Activated naive CD4-positive, alpha-beta T cell treated with anti-CD3 and anti-CD28 coated beads for 36 hours (primary cell): ENCODE measurements around the gene SEPTIN1. TPM values are rescaled to one million over a fixed set of nuclear protein-coding genes. Genes with fewer than 3 reads are reported as not detected.

Experiments used
- CTCF ChIA-PET: fragments of 350-600 bp; sonication (Branson Sonifier 250); formaldehyde crosslinking; loops from one replicate; lab custom pipeline; 2021; ENCODE audit warnings: antibody characterized with exemption; lab: Charles Lee
- DNase-seq: peaks from one replicate; pipeline ENCODE4 v3.0.0-alpha.2; 2020
- H3K27ac Mint-ChIP-seq: one replicate; pipeline ENCODE4 v1.8.0; 2021; ENCODE audit warnings: mild to moderate bottlenecking, mixed read lengths
- H3K27me3 Mint-ChIP-seq: one replicate; pipeline ENCODE4 v1.8.0; 2021; ENCODE audit warnings: low read depth, mixed read lengths
- H3K36me3 Mint-ChIP-seq: one replicate; pipeline ENCODE4 v1.8.0; 2021; ENCODE audit warnings: low read depth, mixed read lengths
- H3K4me1 Mint-ChIP-seq: one replicate; pipeline ENCODE4 v1.8.0; 2021; ENCODE audit warnings: low read depth, mixed read lengths
- H3K4me3 Mint-ChIP-seq: one replicate; pipeline ENCODE4 v1.8.0; 2021; ENCODE audit warnings: mild to moderate bottlenecking, moderate library complexity, mixed read lengths
- H3K9me3 Mint-ChIP-seq: one replicate; pipeline ENCODE4 v1.8.0; 2021; ENCODE audit warnings: mixed read lengths
- intact Hi-C: fragments of 100-400 bp; cut with micrococcal nuclease; formaldehyde crosslinking; loops from one replicate; pipeline ENCODE4 v1.15.1; 2023
- total RNA-seq, 2 experiments: library from RNA; stranded (reverse); gene quantifications; one replicate each; pipeline ENCODE4 v1.2.3, GENCODE V29; 2021

SEPTIN1 gene
- total RNA-seq: 100 to 1,000 TPM; 133 to 134 TPM

DNA sequence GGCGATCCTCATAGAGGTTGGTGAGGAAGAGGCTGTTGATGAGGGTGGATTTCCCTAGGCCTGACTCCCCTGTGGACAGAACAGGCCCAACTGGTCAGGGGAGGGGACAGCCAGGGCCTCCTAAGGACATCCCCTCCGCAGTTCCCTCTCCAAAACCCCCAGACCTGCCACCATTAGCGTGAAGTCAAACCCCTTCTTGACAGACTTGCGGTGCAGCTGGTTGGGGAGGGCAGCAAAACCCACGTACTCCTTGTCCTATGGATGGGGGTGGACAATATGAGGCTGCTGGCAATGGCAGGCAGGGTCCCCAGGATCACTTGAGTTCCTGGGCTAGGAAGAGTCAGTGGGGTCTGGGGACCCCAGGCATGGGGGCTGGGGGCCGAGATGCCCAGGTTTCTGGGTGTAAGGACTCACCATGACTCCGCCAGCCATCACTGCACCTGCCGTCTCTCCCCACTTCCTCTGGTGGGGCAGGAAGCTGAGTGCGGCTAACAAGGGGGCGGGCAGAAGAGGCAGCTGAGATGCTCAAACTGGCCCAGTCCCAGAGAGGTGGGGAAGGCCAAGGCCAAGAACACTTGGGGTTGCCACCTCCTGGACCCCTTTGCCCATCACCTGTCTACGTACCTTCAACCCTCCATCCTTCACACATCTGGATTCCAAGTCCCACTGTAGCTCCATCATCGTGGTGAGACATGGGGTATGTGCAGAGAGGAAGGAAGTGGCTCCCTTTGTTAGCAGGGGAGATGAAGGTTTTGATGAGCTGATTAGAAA lies at the start of gene SEPTIN1:
TSS of gene SEPTIN1 (minus strand) at position 451 of the 771 bp plus-strand sequence. CDS start at position 432, 19 bp downstream.
- Mint-ChIP-seq H3K27ac (peak within 1 kb of the TSS; percentile 96), H3K27me3 (no peaks in the 10 kb centered on the region), H3K4me1 (peaks cover 43% of the 10 kb centered on the region), H3K36me3 (peaks cover 31% of the 10 kb centered on the region), H3K9me3 (no peaks in the 10 kb centered on the region), H3K4me3 (peak within 1 kb of the TSS; percentile 89)
- CTCF ChIA-PET: interaction anchor here (0.7 to 4.0 kb wide), 12 partner anchors 9 to 314 kb away, joined by 3 to 30 read pairs (median 4); partner anchors contain the start of genes CD2BP2, DCTPP1, ZNF48 and ZNF771
- intact Hi-C loops: loop anchor here (1.0 kb wide), 2 partner anchors 12 to 25 kb away; partner anchors contain the start of genes TBC1D10B and ZNF771
- DNase-seq: peak; percentile 90

GRCh38 chr16:30430428-30430970 lies 48.1 kb upstream of the SEPTIN1 start:
- H3K36me3 Mint-ChIP-seq: peaks cover 21% of the 10 kb centered on the region
- CTCF ChIA-PET: interaction anchor here (0.6 to 3.4 kb wide), 39 partner anchors 10 to 524 kb away, joined by 3 to 31 read pairs (median 5); partner anchors contain the start of genes ITGAL, ZNF688, ZNF689 and ZNF747
- H3K4me3 Mint-ChIP-seq: no peak overlapping the region
- H3K27me3 Mint-ChIP-seq: no peaks in the 10 kb centered on the region
- no peaks in the 10 kb centered on the region for H3K9me3 Mint-ChIP-seq
- intact Hi-C loops: loop anchor here (1.0 to 2.0 kb wide), 15 partner anchors 15 to 264 kb away; partner anchors contain the start of genes FBRS, SEPHS2, ZNF689 and ZNF768
- no peak for DNase-seq
- H3K4me1 Mint-ChIP-seq: peaks cover 42% of the 10 kb centered on the region
- no peak overlapping the region for H3K27ac Mint-ChIP-seq

GRCh38 chr16:30429678-30430427 lies 47.5 kb upstream of the SEPTIN1 start, which contains the start of gene DCTPP1:
DCTPP1 (minus strand) TSS chr16:30430030; CDS start chr16:30429980, 50 bp downstream.
- no peak within 1 kb of the TSS for H3K4me3 Mint-ChIP-seq
- H3K27me3 Mint-ChIP-seq: no peaks in the 10 kb centered on the region
- intact Hi-C loops: loop anchor here (1.0 to 2.0 kb wide), 15 partner anchors 15 to 264 kb away; partner anchors contain the start of genes FBRS, SEPHS2, ZNF689 and ZNF768
- CTCF ChIA-PET: interaction anchor here (0.6 to 3.4 kb wide), 51 partner anchors 10 to 524 kb away, joined by 3 to 31 read pairs (median 5); partner anchors contain the start of genes ITGAL, SEPTIN1, ZNF688 and ZNF689
- H3K9me3 Mint-ChIP-seq: no peaks in the 10 kb centered on the region
- peaks cover 39% of the 10 kb centered on the region for H3K4me1 Mint-ChIP-seq
- peak; percentile 98 for DNase-seq
- no peak within 1 kb of the TSS for H3K27ac Mint-ChIP-seq
- H3K36me3 Mint-ChIP-seq: peaks cover 21% of the 10 kb centered on the region

GRCh38 chr16:30429418-30429677 lies 47.0 kb upstream of the SEPTIN1 start:
- no peak for DNase-seq
- Mint-ChIP-seq H3K27me3 (no peaks in the 10 kb centered on the region), H3K36me3 (peaks cover 26% of the 10 kb centered on the region), H3K4me3 (no peak overlapping the region), H3K27ac (no peak overlapping the region), H3K4me1 (peaks cover 34% of the 10 kb centered on the region), H3K9me3 (no peaks in the 10 kb centered on the region)
- CTCF ChIA-PET: interaction anchor here (0.6 to 3.4 kb wide), 48 partner anchors 9 to 525 kb away, joined by 3 to 31 read pairs (median 5); partner anchors contain the start of genes ITGAL, SEPTIN1, ZNF688 and ZNF689
- intact Hi-C loops: no loop called here

DNA sequence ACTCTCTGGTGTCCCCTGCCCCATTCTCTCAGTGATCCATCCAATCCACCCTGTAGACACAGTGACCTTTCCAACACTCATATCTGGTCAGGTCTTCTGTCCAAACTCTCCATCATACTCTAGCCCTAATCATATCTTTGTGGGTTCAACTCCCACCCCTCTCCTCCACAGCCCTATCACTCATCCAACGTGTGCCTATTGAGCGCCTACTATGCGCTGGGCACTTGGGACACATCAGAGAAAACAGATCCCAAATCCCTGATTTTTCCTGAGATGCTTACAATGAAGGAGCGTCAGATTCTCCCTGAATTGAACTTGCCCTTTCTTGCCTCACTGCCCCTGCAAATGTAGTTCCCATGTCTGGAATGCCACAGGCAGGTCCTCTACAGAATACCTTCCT lies 45.7 kb upstream of the SEPTIN1 start:
- Mint-ChIP-seq H3K27ac (peak overlapping the region; percentile 77), H3K36me3 (peaks cover 36% of the 10 kb centered on the region), H3K4me1 (peaks cover 27% of the 10 kb centered on the region), H3K9me3 (no peaks in the 10 kb centered on the region), H3K27me3 (no peaks in the 10 kb centered on the region), H3K4me3 (no peak overlapping the region)
- CTCF ChIA-PET: interaction anchor here (2.8 kb wide), 1 partner anchor 19 kb away, joined by 17 read pairs; the partner anchor contains the start of gene ZNF771
- DNase-seq: no peak
- intact Hi-C loops: no loop called here

DNA sequence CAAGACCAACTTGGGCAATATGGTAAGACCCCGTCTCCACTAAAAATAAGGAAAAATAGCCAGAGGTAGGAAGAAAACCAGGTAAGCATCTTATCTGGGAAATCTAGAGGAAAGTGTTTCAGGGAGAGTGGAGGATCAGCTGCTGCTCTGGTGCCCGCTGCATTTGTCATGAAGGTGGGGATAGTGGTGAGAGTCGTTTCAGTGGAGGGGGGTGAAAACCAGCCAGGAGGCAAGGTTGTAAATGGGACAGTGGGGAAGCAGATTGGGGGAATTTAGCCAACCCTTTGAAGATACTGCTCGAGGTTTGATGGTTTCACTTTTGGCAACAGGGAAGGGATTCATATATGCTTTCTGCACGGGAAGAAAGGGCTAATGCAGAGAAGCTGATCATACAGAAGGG lies 38.6 kb upstream of the SEPTIN1 start:
- Mint-ChIP-seq H3K4me3 (no peak overlapping the region), H3K36me3 (peaks cover 45% of the 10 kb centered on the region), H3K27ac (no peak overlapping the region), H3K4me1 (peaks cover 23% of the 10 kb centered on the region), H3K9me3 (no peaks in the 10 kb centered on the region), H3K27me3 (no peaks in the 10 kb centered on the region)
- no peak for DNase-seq
- intact Hi-C loops: no loop called here
- CTCF ChIA-PET: interaction anchor here (1.3 to 4.0 kb wide), 3 partner anchors 9 to 195 kb away, joined by 5 to 27 read pairs (median 8); partner anchors contain the start of genes DCTPP1 and ZNF771

- Mint-ChIP-seq H3K27ac (no peak overlapping the region), H3K4me3 (peak overlapping the region; percentile 52), H3K36me3 (peaks cover 32% of the 10 kb centered on the region), H3K9me3 (no peaks in the 10 kb centered on the region), H3K27me3 (no peaks in the 10 kb centered on the region), H3K4me1 (peaks cover 29% of the 10 kb centered on the region)
- CTCF ChIA-PET: interaction anchor here (1.0 to 4.0 kb wide), 9 partner anchors 10 to 326 kb away, joined by 3 to 27 read pairs (median 4); partner anchors contain the start of genes DCTPP1 and ZNF771
- intact Hi-C loops: no loop called here
- DNase-seq: no peak
These were observed 36.2 kb upstream of the SEPTIN1 start for GRCh38 chr16:30418350-30419181.

DNA sequence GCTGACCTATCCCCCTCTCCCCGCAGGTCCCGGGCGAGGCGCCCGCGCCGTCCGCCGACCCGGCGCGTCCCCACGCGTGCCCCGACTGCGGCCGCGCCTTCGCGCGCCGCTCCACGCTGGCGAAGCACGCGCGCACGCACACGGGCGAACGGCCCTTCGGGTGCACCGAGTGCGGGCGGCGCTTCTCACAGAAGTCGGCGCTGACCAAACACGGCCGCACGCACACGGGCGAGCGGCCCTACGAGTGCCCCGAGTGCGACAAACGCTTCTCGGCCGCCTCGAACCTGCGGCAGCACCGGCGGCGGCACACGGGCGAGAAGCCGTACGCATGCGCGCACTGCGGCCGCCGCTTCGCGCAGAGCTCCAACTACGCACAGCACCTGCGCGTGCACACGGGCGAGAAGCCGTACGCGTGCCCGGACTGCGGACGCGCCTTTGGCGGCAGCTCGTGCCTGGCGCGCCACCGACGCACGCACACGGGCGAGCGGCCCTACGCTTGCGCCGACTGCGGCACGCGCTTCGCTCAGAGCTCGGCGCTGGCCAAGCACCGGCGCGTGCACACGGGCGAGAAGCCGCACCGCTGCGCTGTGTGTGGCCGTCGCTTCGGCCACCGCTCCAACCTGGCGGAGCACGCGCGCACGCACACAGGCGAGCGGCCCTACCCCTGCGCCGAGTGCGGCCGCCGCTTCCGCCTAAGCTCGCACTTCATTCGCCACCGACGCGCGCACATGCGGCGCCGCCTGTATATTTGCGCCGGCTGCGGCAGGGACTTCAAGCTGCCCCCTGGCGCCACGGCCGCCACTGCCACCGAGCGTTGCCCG lies 35.4 kb upstream of the SEPTIN1 start:
- H3K4me3 Mint-ChIP-seq: peak overlapping the region; percentile 52
- H3K36me3 Mint-ChIP-seq: peaks cover 28% of the 10 kb centered on the region
- CTCF ChIA-PET: interaction anchor here (1.0 to 4.0 kb wide), 9 partner anchors 9 to 325 kb away, joined by 3 to 27 read pairs (median 4); partner anchors contain the start of genes DCTPP1 and ZNF771
- H3K4me1 Mint-ChIP-seq: peaks cover 31% of the 10 kb centered on the region
- intact Hi-C loops: no loop called here
- H3K27ac Mint-ChIP-seq: no peak overlapping the region
- no peaks in the 10 kb centered on the region for H3K27me3 Mint-ChIP-seq
- H3K9me3 Mint-ChIP-seq: no peaks in the 10 kb centered on the region
- DNase-seq: peak; percentile 85

GRCh38 chr16:30416624-30417528 lies 34.5 kb upstream of the SEPTIN1 start:
- H3K4me1 Mint-ChIP-seq: peaks cover 36% of the 10 kb centered on the region
- H3K4me3 Mint-ChIP-seq: peak overlapping the region; percentile 36
- no peaks in the 10 kb centered on the region for H3K9me3 Mint-ChIP-seq
- H3K27me3 Mint-ChIP-seq: no peaks in the 10 kb centered on the region
- peak overlapping the region; percentile 2 for H3K27ac Mint-ChIP-seq
- intact Hi-C loops: no loop called here
- CTCF ChIA-PET: interaction anchor here (1.0 to 4.0 kb wide), 9 partner anchors 9 to 325 kb away, joined by 3 to 27 read pairs (median 4); partner anchors contain the start of genes DCTPP1 and ZNF771
- no peak for DNase-seq
- peaks cover 29% of the 10 kb centered on the region for H3K36me3 Mint-ChIP-seq
